ENCODE measurements around the gene KCNT2.

The KCNT2 gene

DNA sequence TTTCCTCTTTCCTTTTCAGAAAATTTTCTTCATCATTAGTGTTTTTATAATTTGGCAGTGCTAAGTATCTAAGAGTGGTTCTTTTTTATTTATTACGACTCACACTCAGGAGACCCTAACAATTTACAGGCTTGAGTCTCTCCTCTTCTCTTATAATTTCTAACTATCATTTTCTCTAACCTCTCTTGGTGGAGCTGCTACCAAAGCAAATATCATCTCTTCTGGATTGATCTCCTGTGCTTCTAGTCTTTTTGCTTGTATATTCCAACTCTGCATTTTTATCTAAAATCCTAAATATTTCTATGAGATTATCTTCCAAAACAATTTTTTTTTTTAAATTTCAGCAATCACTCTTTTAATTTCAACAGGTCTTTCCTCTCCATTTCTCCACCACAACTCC is 250.3 kb downstream of the KCNT2 start:
- TF ChIP-seq, protein P1, sequence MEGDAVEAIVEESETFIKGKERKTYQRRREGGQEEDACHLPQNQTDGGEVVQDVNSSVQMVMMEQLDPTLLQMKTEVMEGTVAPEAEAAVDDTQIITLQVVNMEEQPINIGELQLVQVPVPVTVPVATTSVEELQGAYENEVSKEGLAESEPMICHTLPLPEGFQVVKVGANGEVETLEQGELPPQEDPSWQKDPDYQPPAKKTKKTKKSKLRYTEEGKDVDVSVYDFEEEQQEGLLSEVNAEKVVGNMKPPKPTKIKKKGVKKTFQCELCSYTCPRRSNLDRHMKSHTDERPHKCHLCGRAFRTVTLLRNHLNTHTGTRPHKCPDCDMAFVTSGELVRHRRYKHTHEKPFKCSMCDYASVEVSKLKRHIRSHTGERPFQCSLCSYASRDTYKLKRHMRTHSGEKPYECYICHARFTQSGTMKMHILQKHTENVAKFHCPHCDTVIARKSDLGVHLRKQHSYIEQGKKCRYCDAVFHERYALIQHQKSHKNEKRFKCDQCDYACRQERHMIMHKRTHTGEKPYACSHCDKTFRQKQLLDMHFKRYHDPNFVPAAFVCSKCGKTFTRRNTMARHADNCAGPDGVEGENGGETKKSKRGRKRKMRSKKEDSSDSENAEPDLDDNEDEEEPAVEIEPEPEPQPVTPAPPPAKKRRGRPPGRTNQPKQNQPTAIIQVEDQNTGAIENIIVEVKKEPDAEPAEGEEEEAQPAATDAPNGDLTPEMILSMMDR (IDR thresholded peaks at IDR 0.05; ENCODE audit: low read depth, low read length) = no peak
- no peak for DNase-seq (ENCODE audit: low read depth in 2 of 2)
- H3K4me3 ChIP-seq (replicated peaks in 1 of 2; ENCODE audit: low read depth in 2 of 2, low read length in 2 of 2) = no peak overlapping the region

DNA sequence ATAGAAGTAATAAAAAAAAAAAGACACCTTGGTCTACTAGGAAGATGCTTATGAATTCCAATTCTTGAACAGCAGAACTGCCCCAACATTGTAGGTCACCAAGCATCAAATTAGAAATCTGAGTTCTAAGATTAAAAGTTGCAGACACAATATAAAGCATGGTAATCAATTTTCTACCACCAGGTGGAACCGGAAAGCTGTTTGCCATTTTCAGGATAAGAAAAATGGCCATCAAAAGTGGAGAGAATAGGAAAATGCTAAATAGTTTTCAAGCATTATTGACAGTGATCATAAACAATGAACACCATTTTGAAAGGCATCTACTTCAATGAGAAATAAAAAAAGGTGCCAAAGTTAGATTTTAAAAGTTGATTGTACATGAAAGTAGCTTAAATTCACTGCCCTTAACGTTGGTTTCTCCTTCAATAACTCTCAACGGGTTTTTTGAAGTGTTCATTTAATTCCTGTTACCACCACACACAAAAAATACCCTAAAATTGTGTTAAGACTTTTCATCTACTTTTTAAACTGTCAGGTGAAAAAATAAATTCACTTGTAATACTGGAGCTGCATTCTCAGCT is 252.9 kb downstream of the KCNT2 start:
- peak; percentile 58 to 62 for DNase-seq (ENCODE audit: low read depth in 2 of 2)
- TF ChIP-seq, protein P1 (IDR thresholded peaks at IDR 0.05; ENCODE audit: low read depth, low read length) = peak; percentile 48
- no peak overlapping the region for H3K4me3 ChIP-seq (replicated peaks in 1 of 2; ENCODE audit: low read depth in 2 of 2, low read length in 2 of 2)

GRCh38 chr1:196344453-196344852 is 263.8 kb downstream of the KCNT2 start:
- DNase-seq (ENCODE audit: low read depth in 2 of 2) = no peak
- TF ChIP-seq, protein P1 (IDR thresholded peaks at IDR 0.05; ENCODE audit: low read depth, low read length) = no peak
- H3K4me3 ChIP-seq (replicated peaks in 1 of 2; ENCODE audit: low read depth in 2 of 2, low read length in 2 of 2) = no peak overlapping the region

- TF ChIP-seq, protein P1 (IDR thresholded peaks at IDR 0.05; ENCODE audit: low read depth, low read length) = no peak
- no peak overlapping the region for H3K4me3 ChIP-seq (replicated peaks in 1 of 2; ENCODE audit: low read depth in 2 of 2, low read length in 2 of 2)
- DNase-seq (ENCODE audit: low read depth in 2 of 2) = no peak
Observed at GRCh38 chr1:196324345-196324744, 283.9 kb downstream of the KCNT2 start.

GRCh38 chr1:196323869-196324268 is 284.4 kb downstream of the KCNT2 start:
- TF ChIP-seq, protein P1 (IDR thresholded peaks at IDR 0.05; ENCODE audit: low read depth, low read length) = no peak
- no peak overlapping the region for H3K4me3 ChIP-seq (replicated peaks in 1 of 2; ENCODE audit: low read depth in 2 of 2, low read length in 2 of 2)

DNA sequence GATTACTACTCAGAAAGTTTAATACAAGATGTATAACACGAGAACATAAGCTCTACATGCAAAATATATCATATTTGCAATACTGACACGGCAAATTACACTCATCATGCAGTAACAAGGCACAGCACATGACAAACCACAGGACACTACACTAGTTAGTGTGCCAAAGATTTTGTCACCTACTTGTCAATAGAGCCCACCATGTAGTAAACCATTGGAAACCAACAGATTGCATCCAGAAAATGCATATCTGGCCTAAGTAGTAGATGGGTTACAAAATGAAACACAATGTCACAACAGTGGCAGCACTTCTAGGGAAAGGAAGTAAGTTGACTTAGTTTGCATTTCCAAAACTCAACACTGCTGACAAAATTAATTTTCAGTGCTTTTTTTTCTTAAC is 288.9 kb downstream of the KCNT2 start:
- TF ChIP-seq, protein P1 (IDR thresholded peaks at IDR 0.05; ENCODE audit: low read depth, low read length) = no peak
- H3K4me3 ChIP-seq (replicated peaks in 1 of 2; ENCODE audit: low read depth in 2 of 2, low read length in 2 of 2) = no peak overlapping the region
- no peak for DNase-seq (ENCODE audit: low read depth in 2 of 2)

More at GRCh38 chr1:196323869-196324268, 284.4 kb downstream of the KCNT2 start:
- no peak for DNase-seq (ENCODE audit: low read depth in 2 of 2)
